Fibroblast of lung (primary cell): ENCODE measurements around the gene NR2F6. TPM values are rescaled to one million over a fixed set of nuclear protein-coding genes. Genes with fewer than 3 reads are reported as not detected.

Experiments used
- DNase-seq, 2 donors: peaks; one replicate each; pipeline versions ENCODE4 v3.0.0 to v3.0.0-alpha.2; 2010; ENCODE audit warnings: low read depth in 2 of 2
- H2AFZ ChIP-seq: 2 replicates; pipeline ENCODE4 v1.5.1; 2012; ENCODE audit warnings: low read length, control low read depth, inconsistent platforms
- H3K27ac ChIP-seq: 2 replicates; pipeline ENCODE4 v1.5.1; 2011; ENCODE audit warnings: low read length, control low read depth; ENCODE audit not compliant: insufficient read depth
- H3K27me3 ChIP-seq: 2 replicates; pipeline ENCODE4 v1.5.1; 2011; ENCODE audit warnings: mild to moderate bottlenecking, low read length; ENCODE audit not compliant: control insufficient read depth, insufficient read depth
- H3K36me3 ChIP-seq: 2 replicates; pipeline ENCODE4 v1.5.1; 2011; ENCODE audit warnings: low read length; ENCODE audit not compliant: control insufficient read depth, insufficient read depth
- H3K4me1 ChIP-seq: 2 replicates; pipeline ENCODE4 v1.5.1; 2011; ENCODE audit warnings: low read length; ENCODE audit not compliant: control insufficient read depth, insufficient read depth; ENCODE audit errors: extremely low read depth
- H3K4me2 ChIP-seq: 2 replicates; pipeline ENCODE4 v1.5.1; 2011; ENCODE audit warnings: low read length, control low read depth; ENCODE audit not compliant: insufficient read depth; ENCODE audit errors: extremely low read depth
- H3K4me3 ChIP-seq, 4 experiments: fragments of 200-600 bp in 1 of 4; sonication (generic) in 1 of 4; replicated peaks in 1 of 4; 2 replicates each; pipeline ENCODE4 v1.5.1; 2011 to 2016; ENCODE audit warnings: low read length in 4 of 4, low read depth in 3 of 4, mild to moderate bottlenecking in 3 of 4, control low read depth in 2 of 4, inconsistent platforms in 1 of 4, mixed read lengths in 1 of 4; ENCODE audit not compliant: insufficient read depth in 1 of 4; ENCODE audit errors: control extremely low read depth in 1 of 4
- H3K79me2 ChIP-seq: 2 replicates; pipeline ENCODE4 v1.5.1; 2012; ENCODE audit warnings: mild to moderate bottlenecking, low read length, inconsistent platforms; ENCODE audit not compliant: control insufficient read depth, insufficient read depth
- H3K9ac ChIP-seq: 2 replicates; pipeline ENCODE4 v1.5.1; 2011; ENCODE audit warnings: mild to moderate bottlenecking, low read length, control low read depth; ENCODE audit not compliant: insufficient read depth
- H3K9me3 ChIP-seq: 2 replicates; pipeline ENCODE4 v1.5.1; 2012; ENCODE audit warnings: low read depth, low read length; ENCODE audit not compliant: control insufficient read depth, insufficient read depth
- H4K20me1 ChIP-seq: 2 replicates; pipeline ENCODE4 v1.5.1; 2011; ENCODE audit warnings: low read length; ENCODE audit not compliant: control insufficient read depth, insufficient read depth; ENCODE audit errors: extremely low read depth
- EZH2 ChIP-seq: IDR thresholded peaks from 2 replicates; pipeline ENCODE4 v1.5.1; 2012; ENCODE audit warnings: low read length, control low read depth, mild to moderate bottlenecking; ENCODE audit errors: missing control alignments
- polyA plus RNA-seq, 2 donors: library from polyadenylated mRNA; depleted of rRNA in 1 of 2; stranded (reverse) in 1 of 2; unstranded in 1 of 2; fragments of >200 nt; gene quantifications; 2 replicates each; pipeline ENCODE4 v1.2.1, GENCODE V29; 2011 to 2012; ENCODE audit warnings: missing spikeins in 1 of 2
- total RNA-seq: library from RNA; depleted of rRNA; stranded (reverse); fragments of >200 nt; gene quantifications from 2 replicates; pipeline ENCODE4 v1.2.1, GENCODE V29; 2014
- TF ChIP-seq, protein P1 (sequence below), 2 donors: IDR thresholded peaks in 1 of 2; conservative IDR thresholded peaks in 1 of 2; 1 replicate in 1 of 2; 2 replicates in 1 of 2; pipeline ENCODE4 v1.5.1; 2011 to 2012; ENCODE audit warnings: low read length in 2 of 2, control low read depth in 1 of 2, inconsistent platforms in 1 of 2, low read depth in 1 of 2, mild to moderate bottlenecking in 1 of 2

The NR2F6 gene
- total and polyA plus RNA-seq, 2 donors (not counting 1 experiment from before 2014, with no cell fraction given): 9.6 to 42.4 TPM

- DNase-seq: no peak
- peak overlapping the region; percentile 20 for H2AFZ ChIP-seq
- peak overlapping the region; percentile 49 for H3K4me2 ChIP-seq
- no peaks in the 10 kb centered on the region for H3K27me3 ChIP-seq
- no peak for TF ChIP-seq EZH2
- TF ChIP-seq, protein P1, sequence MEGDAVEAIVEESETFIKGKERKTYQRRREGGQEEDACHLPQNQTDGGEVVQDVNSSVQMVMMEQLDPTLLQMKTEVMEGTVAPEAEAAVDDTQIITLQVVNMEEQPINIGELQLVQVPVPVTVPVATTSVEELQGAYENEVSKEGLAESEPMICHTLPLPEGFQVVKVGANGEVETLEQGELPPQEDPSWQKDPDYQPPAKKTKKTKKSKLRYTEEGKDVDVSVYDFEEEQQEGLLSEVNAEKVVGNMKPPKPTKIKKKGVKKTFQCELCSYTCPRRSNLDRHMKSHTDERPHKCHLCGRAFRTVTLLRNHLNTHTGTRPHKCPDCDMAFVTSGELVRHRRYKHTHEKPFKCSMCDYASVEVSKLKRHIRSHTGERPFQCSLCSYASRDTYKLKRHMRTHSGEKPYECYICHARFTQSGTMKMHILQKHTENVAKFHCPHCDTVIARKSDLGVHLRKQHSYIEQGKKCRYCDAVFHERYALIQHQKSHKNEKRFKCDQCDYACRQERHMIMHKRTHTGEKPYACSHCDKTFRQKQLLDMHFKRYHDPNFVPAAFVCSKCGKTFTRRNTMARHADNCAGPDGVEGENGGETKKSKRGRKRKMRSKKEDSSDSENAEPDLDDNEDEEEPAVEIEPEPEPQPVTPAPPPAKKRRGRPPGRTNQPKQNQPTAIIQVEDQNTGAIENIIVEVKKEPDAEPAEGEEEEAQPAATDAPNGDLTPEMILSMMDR (conservative IDR thresholded peaks at IDR 0.05 in 1 of 2, IDR thresholded peaks at IDR 0.05 in 1 of 2; ENCODE audit: low read depth in 1 of 2, low read length in 2 of 2): no peak
- peaks cover 8% of the 10 kb centered on the region for H3K4me1 ChIP-seq
- peak overlapping the region; percentile 95 for H3K27ac ChIP-seq
- no peaks in the 10 kb centered on the region for H3K79me2 ChIP-seq
- H3K4me3 ChIP-seq: peak overlapping the region; percentile 63 to 80 (median 67)
- H3K36me3 ChIP-seq: peaks cover 28% of the 10 kb centered on the region
- no peaks in the 10 kb centered on the region for H3K9me3 ChIP-seq
- H4K20me1 ChIP-seq: no peaks in the 10 kb centered on the region
- peak overlapping the region; percentile 96 for H3K9ac ChIP-seq
Observed at GRCh38 chr19:17214508-17215126, 31.1 kb downstream of the NR2F6 start.

GRCh38 chr19:17213334-17213733 is 32.4 kb downstream of the NR2F6 start:
- no peaks in the 10 kb centered on the region for H3K79me2 ChIP-seq

DNA sequence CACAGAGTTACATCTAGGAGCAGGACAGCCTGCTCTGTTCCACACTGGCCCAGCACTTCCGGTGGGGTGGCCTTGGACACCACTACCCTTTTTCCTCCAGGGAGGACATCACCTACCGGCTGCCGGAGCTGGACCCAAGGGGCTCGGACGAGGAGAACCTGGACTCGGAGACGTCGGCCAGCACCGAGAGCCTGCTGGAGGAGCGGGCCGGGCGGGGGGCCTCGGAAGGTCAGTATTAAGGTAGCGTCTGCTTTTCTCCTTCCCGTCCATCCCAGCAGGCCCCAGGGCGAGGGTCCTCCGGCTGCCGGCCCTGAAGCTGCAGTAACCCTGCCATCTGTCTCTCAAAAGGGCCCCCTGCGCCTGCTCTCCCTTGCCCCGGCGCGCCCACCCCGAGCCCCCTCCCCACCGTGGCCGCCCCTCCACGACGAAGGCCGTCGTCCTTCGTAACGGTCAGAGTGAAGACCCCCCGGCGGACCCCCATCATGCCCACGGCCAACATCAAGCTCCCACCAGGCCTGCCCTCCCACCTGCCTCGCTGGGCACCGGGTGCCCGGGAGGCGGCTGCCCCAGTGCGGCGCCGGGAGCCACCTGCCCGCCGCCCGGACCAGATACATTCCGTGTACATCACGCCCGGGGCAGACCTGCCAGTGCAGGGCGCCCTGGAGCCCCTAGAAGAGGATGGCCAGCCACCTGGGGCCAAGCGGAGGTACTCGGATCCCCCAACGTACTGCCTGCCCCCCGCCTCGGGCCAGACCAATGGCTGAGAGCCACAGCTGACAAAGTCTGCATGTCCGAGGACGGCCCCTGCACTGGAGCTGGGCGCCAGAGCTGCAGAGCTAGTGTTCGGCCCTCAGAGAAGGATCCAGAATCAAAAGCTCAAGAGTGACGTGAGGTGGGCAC is 33.9 kb downstream of the NR2F6 start:
- Histone ChIP-seq H3K79me2 (no peaks in the 10 kb centered on the region), H3K4me2 (no peak overlapping the region), H3K36me3 (peaks cover 31% of the 10 kb centered on the region), H3K4me3 (no peak overlapping the region), H3K4me1 (peaks cover 8% of the 10 kb centered on the region), H3K9ac (no peak overlapping the region), H3K27ac (no peak overlapping the region), H3K27me3 (no peaks in the 10 kb centered on the region), H4K20me1 (no peaks in the 10 kb centered on the region), H3K9me3 (no peaks in the 10 kb centered on the region), H2AFZ (no peak overlapping the region)
- DNase-seq: no peak
- TF ChIP-seq EZH2: no peak
- TF ChIP-seq, protein P1 (conservative IDR thresholded peaks at IDR 0.05 in 1 of 2, IDR thresholded peaks at IDR 0.05 in 1 of 2; ENCODE audit: low read depth in 1 of 2, low read length in 2 of 2): no peak

More at GRCh38 chr19:17213334-17213733, 32.4 kb downstream of the NR2F6 start:
- no peaks in the 10 kb centered on the region for H3K27me3 ChIP-seq
- H3K36me3 ChIP-seq: peaks cover 33% of the 10 kb centered on the region
- no peaks in the 10 kb centered on the region for H3K9me3 ChIP-seq
- no peak overlapping the region for H3K27ac ChIP-seq
- no peak overlapping the region for H3K4me2 ChIP-seq
- H4K20me1 ChIP-seq: no peaks in the 10 kb centered on the region
- H3K4me1 ChIP-seq: peaks cover 8% of the 10 kb centered on the region
- no peak overlapping the region for H3K9ac ChIP-seq
- no peak for TF ChIP-seq EZH2
- TF ChIP-seq, protein P1 (conservative IDR thresholded peaks at IDR 0.05 in 1 of 2, IDR thresholded peaks at IDR 0.05 in 1 of 2; ENCODE audit: low read depth in 1 of 2, low read length in 2 of 2): no peak
- H3K4me3 ChIP-seq: no peak overlapping the region
- H2AFZ ChIP-seq: no peak overlapping the region
- no peak for DNase-seq
